GM23338 (cell line): Measurements from ENCODE around the gene FAT1. TPM values are rescaled to one million over a fixed set of nuclear protein-coding genes. Genes with fewer than 3 reads are reported as not detected.
"Not testable (repeated sequence)": the region's sequence is repeated elsewhere in the genome, so short reads cannot be mapped to it uniquely, and the experiment has no call there.

Experiments
- ATAC-seq: fragments of 200-7000 bp; cut with Tn5 transposase; 3 replicates; pipeline ENCODE4 v1.9.1; 2020
- DNase-seq: peaks from one replicate; pipeline ENCODE4 v3.0.0-alpha.2; 2015; ENCODE audit warnings: low spot score
- H2AFZ ChIP-seq: fragments of 200-600 bp; sonication (generic); 2 replicates; pipeline ENCODE4 v1.8.0; 2016; ENCODE audit warnings: antibody characterized with exemption, mild to moderate bottlenecking, moderate library complexity
- H3F3A ChIP-seq: fragments of 200-600 bp; sonication (generic); replicated peaks from 2 replicates; pipeline ENCODE4 v1.8.0; 2017; ENCODE audit warnings: antibody characterized with exemption, mixed run types, low read depth
- H3K27ac ChIP-seq: fragments of 200-600 bp; sonication (generic); 2 replicates; pipeline ENCODE4 v1.6.1; 2016; ENCODE audit warnings: low read depth
- H3K27me3 ChIP-seq: fragments of 200-600 bp; sonication (generic); 2 replicates; pipeline ENCODE4 v1.8.0; 2016; ENCODE audit warnings: mild to moderate bottlenecking, mixed run types, moderate library complexity; ENCODE audit not compliant: insufficient read depth
- H3K36me3 ChIP-seq: fragments of 200-600 bp; sonication (generic); 2 replicates; pipeline ENCODE4 v1.8.0; 2016; ENCODE audit warnings: mild to moderate bottlenecking; ENCODE audit not compliant: insufficient read depth
- H3K4me1 ChIP-seq: fragments of 200-600 bp; sonication (generic); 2 replicates; pipeline ENCODE4 v1.8.0; 2016; ENCODE audit warnings: mild to moderate bottlenecking, moderate library complexity; ENCODE audit not compliant: insufficient read depth
- H3K4me2 ChIP-seq: fragments of 200-600 bp; sonication (generic); 2 replicates; pipeline ENCODE4 v1.7.1; 2017; ENCODE audit warnings: mixed run types
- H3K4me3 ChIP-seq: fragments of 200-600 bp; sonication (generic); 2 replicates; pipeline ENCODE4 v1.6.1; 2016; ENCODE audit warnings: mixed run types
- H3K79me2 ChIP-seq: fragments of 200-600 bp; sonication (generic); replicated peaks from 2 replicates; pipeline ENCODE4 v1.8.0; 2017; ENCODE audit warnings: mild to moderate bottlenecking; ENCODE audit not compliant: insufficient read depth
- H3K9me2 ChIP-seq: fragments of 200-600 bp; sonication (generic); 2 replicates; pipeline ENCODE4 v1.8.0; 2017; ENCODE audit not compliant: insufficient read depth
- H4K20me1 ChIP-seq: fragments of 200-600 bp; sonication (generic); replicated peaks from 2 replicates; pipeline ENCODE4 v1.8.0; 2017; ENCODE audit warnings: mild to moderate bottlenecking; ENCODE audit not compliant: insufficient read depth
- H3K27ac Mint-ChIP-seq: 2 replicates; pipeline ENCODE4 v1.8.0; 2020; ENCODE audit warnings: inconsistent platforms, mild to moderate bottlenecking, moderate library complexity, mixed read lengths
- H3K27me3 Mint-ChIP-seq: 3 replicates; pipeline ENCODE4 v1.8.0; 2022; ENCODE audit warnings: low read depth, mild to moderate bottlenecking, moderate library complexity, mixed read lengths, inconsistent platforms; ENCODE audit not compliant: insufficient read depth, poor library complexity
- H3K36me3 Mint-ChIP-seq: 3 replicates; pipeline ENCODE4 v1.8.0; 2021; ENCODE audit warnings: low read depth, mild to moderate bottlenecking, inconsistent platforms, moderate library complexity, mixed read lengths
- H3K4me1 Mint-ChIP-seq: 3 replicates; pipeline ENCODE4 v1.8.0; 2020; ENCODE audit warnings: mild to moderate bottlenecking, inconsistent platforms, mixed read lengths
- H3K4me3 Mint-ChIP-seq: 3 replicates; pipeline ENCODE4 v1.8.0; 2021; ENCODE audit warnings: moderate library complexity, mild to moderate bottlenecking, inconsistent platforms, mixed read lengths
- H3K9me3 Mint-ChIP-seq: 3 replicates; pipeline ENCODE4 v1.8.0; 2020; ENCODE audit warnings: moderate library complexity, mild to moderate bottlenecking, inconsistent platforms, mixed read lengths
- CREB1 ChIP-seq: fragments of 250-450 bp; sonication (Bioruptor Pico); IDR thresholded peaks from 2 replicates; pipeline ENCODE4 v1.5.0; 2020; ENCODE audit warnings: low read depth, mild to moderate bottlenecking, moderate library complexity
- ETS1 ChIP-seq: IDR thresholded peaks from 2 replicates; pipeline ENCODE4 v1.6.1; 2016; ENCODE audit warnings: antibody characterized with exemption
- EZH2 ChIP-seq: fragments of 200-600 bp; sonication (generic); IDR thresholded peaks from one replicate; pipeline ENCODE4 v1.8.0; 2017; ENCODE audit warnings: antibody characterized with exemption, mild to moderate bottlenecking, low read depth; ENCODE audit not compliant: unreplicated experiment
- EZH2phosphoT487 ChIP-seq: fragments of 200-600 bp; sonication (generic); IDR thresholded peaks from one replicate; pipeline ENCODE4 v1.8.1; 2018; ENCODE audit warnings: antibody characterized with exemption; ENCODE audit not compliant: unreplicated experiment
- JUNB ChIP-seq: IDR thresholded peaks from one replicate; pipeline ENCODE4 v1.6.1; 2016; ENCODE audit warnings: antibody characterized with exemption; ENCODE audit not compliant: unreplicated experiment
- NANOG ChIP-seq: IDR thresholded peaks from 2 replicates; pipeline ENCODE4 v1.6.1; 2016; ENCODE audit warnings: antibody characterized with exemption, borderline replicate concordance
- POLR2AphosphoS5 ChIP-seq: IDR thresholded peaks from 2 replicates; pipeline ENCODE4 v1.6.1; 2016; ENCODE audit warnings: antibody characterized with exemption, low read depth
- REST ChIP-seq: IDR thresholded peaks from one replicate; pipeline ENCODE4 v1.6.1; 2018; ENCODE audit warnings: antibody characterized with exemption; ENCODE audit not compliant: unreplicated experiment
- ZNF114 ChIP-seq: fragments of 250-450 bp; sonication (Bioruptor Pico); IDR thresholded peaks from 2 replicates; pipeline ENCODE4 v1.5.0; 2020; ENCODE audit warnings: mild to moderate bottlenecking, moderate library complexity
- ZNF331 ChIP-seq: fragments of 250-450 bp; sonication (Bioruptor Pico); IDR thresholded peaks from 2 replicates; pipeline ENCODE4 v1.5.0; 2020; ENCODE audit warnings: low read depth, mild to moderate bottlenecking, moderate library complexity
- ZNF462 ChIP-seq: fragments of 250-450 bp; sonication (Bioruptor Pico); IDR thresholded peaks from 2 replicates; pipeline ENCODE4 v1.5.0; 2020; ENCODE audit warnings: mild to moderate bottlenecking, moderate library complexity
- polyA plus RNA-seq: library from polyadenylated mRNA; unstranded; fragments of >200 nt; fragmentation: Nextera tagmentation; extraction: Ambion mirVana; gene quantifications from 2 replicates; pipeline ENCODE4 v1.2.1, GENCODE V29; 2016
- total RNA-seq: library from RNA; depleted of rRNA; stranded (reverse); fragments of >200 nt; shearing (Covaris generic); gene quantifications from 2 replicates; pipeline ENCODE4 v1.2.3, GENCODE V29; 2014

Gene FAT1
- total and polyA plus RNA-seq, 2 experiments from 2014 or later, result 37.6 to 137 TPM

GRCh38 chr4:186659935-186660334 lies 63.7 kb downstream of the FAT1 start:
- Mint-ChIP-seq H3K4me3 (no peak overlapping the region), H3K4me1 (peaks cover 20% of the 10 kb centered on the region), H3K36me3 (peaks cover 28% of the 10 kb centered on the region), H3K9me3 (no peaks in the 10 kb centered on the region), H3K27me3 (peaks cover 2% of the 10 kb centered on the region), H3K27ac (peak overlapping the region; percentile 5; the same call in 1 of the 2 replicates)
- peaks cover 42% of the 10 kb centered on the region for H3K79me2 ChIP-seq
- H3K36me3 ChIP-seq, result peaks cover 3% of the 10 kb centered on the region; the same call in 1 of the 2 replicates
- H3K27me3 ChIP-seq, result no peaks in the 10 kb centered on the region
- no peak overlapping the region for H3K4me3 ChIP-seq
- H3K27ac ChIP-seq, result no peak overlapping the region
- H3K4me2 ChIP-seq, result no peak overlapping the region
- ATAC-seq (no peak), DNase-seq (no peak)
- no peaks in the 10 kb centered on the region for H3K9me2 ChIP-seq
- H2AFZ ChIP-seq, result no peak overlapping the region
- H3F3A ChIP-seq, result no peaks in the 10 kb centered on the region
- no peak for TF ChIP-seq ZNF331
- TF ChIP-seq REST, result no peak
- no peak for TF ChIP-seq JUNB
- TF ChIP-seq ETS1, result no peak
- no peak for TF ChIP-seq ZNF462 (CRISPR knock-in tag)
- TF ChIP-seq POLR2AphosphoS5, result no peak
- no peak for TF ChIP-seq EZH2
- TF ChIP-seq EZH2phosphoT487, result no peak
- TF ChIP-seq CREB1, result no peak
- TF ChIP-seq NANOG, result no peak
- no peak for TF ChIP-seq ZNF114
- no peaks in the 10 kb centered on the region; the same call in none of the 2 replicates for H4K20me1 ChIP-seq
- H3K4me1 ChIP-seq, result peaks cover 10% of the 10 kb centered on the region

- H4K20me1 ChIP-seq, result not testable (repeated sequence)
These were observed 64.2 kb downstream of the FAT1 start for GRCh38 chr4:186659456-186659855.

More at GRCh38 chr4:186659456-186659855, 64.2 kb downstream of the FAT1 start:
- Histone ChIP-seq H3K4me1 (peaks cover 10% of the 10 kb centered on the region), H3K79me2 (peaks cover 38% of the 10 kb centered on the region)
- not testable (repeated sequence) for H3K4me3 Mint-ChIP-seq, H3K4me2 ChIP-seq, H3K27ac ChIP-seq, ATAC-seq, H3K9me2 ChIP-seq, H3K9me3 Mint-ChIP-seq, H2AFZ ChIP-seq, H3K27me3 ChIP-seq, DNase-seq, H3K27ac Mint-ChIP-seq, H3K36me3 ChIP-seq, H3K4me3 ChIP-seq, H3K27me3 Mint-ChIP-seq, H3F3A ChIP-seq
- H3K36me3 Mint-ChIP-seq, result peaks cover 28% of the 10 kb centered on the region
- H3K4me1 Mint-ChIP-seq, result peaks cover 22% of the 10 kb centered on the region
